Activated CD4-positive, alpha-beta memory T cell treated with anti-CD3 and anti-CD28 coated beads for 36 hours (primary cell): Measurements from ENCODE around the gene RAB40B. TPM values are rescaled to one million over a fixed set of nuclear protein-coding genes. Genes with fewer than 3 reads are reported as not detected.
A peak's percentile ranks its signal among the peaks of the same experiment; 100 is the strongest.

Experiments used
- CTCF ChIA-PET: fragments of 350-600 bp; sonication (Branson Sonifier 250); formaldehyde crosslinking; loops from one replicate; lab custom pipeline; 2021; ENCODE audit warnings: antibody characterized with exemption, inconsistent platforms; lab: Charles Lee
- POLR2A ChIA-PET: fragments of 350-600 bp; sonication (Branson Sonifier 250); formaldehyde crosslinking; loops from one replicate; lab custom pipeline; 2021; ENCODE audit warnings: antibody characterized with exemption; lab: Charles Lee
- DNase-seq: peaks from one replicate; pipeline ENCODE4 v3.0.0-alpha.2; 2020
- H3K27ac Mint-ChIP-seq: one replicate; pipeline ENCODE4 v1.8.0; 2021; ENCODE audit warnings: mixed read lengths
- H3K27me3 Mint-ChIP-seq: one replicate; pipeline ENCODE4 v1.8.0; 2021; ENCODE audit warnings: mixed read lengths
- H3K36me3 Mint-ChIP-seq: one replicate; pipeline ENCODE4 v1.8.0; 2021; ENCODE audit warnings: mixed read lengths
- H3K4me1 Mint-ChIP-seq: one replicate; pipeline ENCODE4 v1.8.0; 2021; ENCODE audit warnings: low read depth, mixed read lengths
- H3K4me3 Mint-ChIP-seq: one replicate; pipeline ENCODE4 v1.8.0; 2021; ENCODE audit warnings: mild to moderate bottlenecking, mixed read lengths
- H3K9me3 Mint-ChIP-seq: one replicate; pipeline ENCODE4 v1.8.0; 2021; ENCODE audit warnings: mixed read lengths
- intact Hi-C: fragments of 100-400 bp; cut with micrococcal nuclease; formaldehyde crosslinking; loops from one replicate; pipeline ENCODE4 v1.15.1; 2023
- total RNA-seq, 2 experiments: library from RNA; stranded (reverse); gene quantifications; one replicate each; pipeline ENCODE4 v1.2.3, GENCODE V29; 2021

The RAB40B gene
- total RNA-seq, 2 experiments from 2014 or later, result 1.4 to 1.9 TPM

DNA sequence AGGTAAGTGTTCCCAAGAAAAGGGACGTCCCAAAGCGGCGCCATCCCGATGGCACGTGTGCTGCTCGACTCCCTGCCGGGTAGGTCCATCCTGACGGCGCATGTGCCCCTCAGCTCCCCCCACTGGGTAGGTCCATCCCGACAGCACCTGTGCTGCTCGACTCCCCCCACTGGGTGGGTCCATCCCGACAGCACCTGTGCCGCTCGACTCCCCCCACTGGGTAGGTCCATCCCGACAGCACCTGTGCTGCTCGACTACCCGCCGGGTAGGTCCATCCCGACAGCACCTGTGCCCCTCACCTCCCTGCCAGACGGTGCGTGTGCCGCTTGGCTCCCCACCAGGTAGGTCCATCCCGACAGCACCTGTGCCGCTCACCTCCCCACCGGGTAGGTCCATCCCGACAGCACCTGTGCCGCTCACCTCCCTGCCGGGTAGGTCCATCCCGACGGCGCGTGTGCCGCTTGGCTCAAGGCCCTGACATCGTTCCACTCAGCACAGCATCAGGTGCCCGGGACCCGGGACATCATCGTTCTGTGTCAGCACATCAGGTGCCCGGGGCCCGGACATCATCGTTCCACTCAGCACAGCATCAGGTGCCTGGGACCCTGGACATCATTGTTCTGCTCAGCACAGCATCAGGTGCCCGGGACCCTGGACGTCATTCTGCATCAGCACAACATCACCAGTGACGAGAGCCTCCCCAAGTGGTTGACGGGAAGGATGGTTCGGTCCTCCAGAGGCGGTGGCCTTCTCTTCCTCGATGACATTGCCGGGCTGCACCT is 31.2 kb upstream of the RAB40B start:
- intact Hi-C loops, result no loop called here
- ChIA-PET CTCF (no interaction called here), POLR2A (interaction anchor here (0.5 to 1.0 kb wide), 2 partner anchors 13 to 393 kb away, joined by 3 read pairs; partner anchors contain the start of gene FN3KRP)
- H3K27me3 Mint-ChIP-seq, result no peaks in the 10 kb centered on the region
- peaks cover 7% of the 10 kb centered on the region for H3K9me3 Mint-ChIP-seq
- no peak overlapping the region for H3K4me3 Mint-ChIP-seq
- peaks cover 27% of the 10 kb centered on the region for H3K36me3 Mint-ChIP-seq
- H3K27ac Mint-ChIP-seq, result no peak overlapping the region
- H3K4me1 Mint-ChIP-seq, result no peaks in the 10 kb centered on the region
- no peak for DNase-seq

DNA sequence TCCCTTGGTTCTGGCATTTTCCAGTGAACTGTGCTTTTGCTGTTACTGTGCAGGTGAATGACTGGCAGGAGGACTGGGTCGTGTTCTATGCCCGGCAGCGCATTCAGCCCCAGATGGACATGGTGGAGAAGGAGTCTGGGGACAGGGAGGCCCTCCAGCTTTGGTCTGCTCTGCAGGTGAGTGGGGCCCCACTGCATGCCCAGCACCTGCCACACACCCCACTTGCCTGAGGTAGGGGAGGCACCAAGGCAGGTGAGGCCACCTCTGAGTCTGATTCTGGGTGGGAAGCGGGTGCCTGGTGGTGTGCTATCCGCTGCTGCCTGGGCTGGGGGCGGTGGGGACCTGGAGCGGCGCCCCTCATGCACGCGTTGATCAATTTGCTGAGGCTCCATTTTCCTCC is 27.9 kb upstream of the RAB40B start:
- Mint-ChIP-seq H3K4me3 (no peak overlapping the region), H3K36me3 (peaks cover 28% of the 10 kb centered on the region), H3K9me3 (no peaks in the 10 kb centered on the region), H3K27me3 (no peaks in the 10 kb centered on the region), H3K27ac (no peak overlapping the region), H3K4me1 (no peaks in the 10 kb centered on the region)
- DNase-seq, result no peak
- intact Hi-C loops, result no loop called here
- ChIA-PET CTCF (no interaction called here), POLR2A (no interaction called here)

DNA sequence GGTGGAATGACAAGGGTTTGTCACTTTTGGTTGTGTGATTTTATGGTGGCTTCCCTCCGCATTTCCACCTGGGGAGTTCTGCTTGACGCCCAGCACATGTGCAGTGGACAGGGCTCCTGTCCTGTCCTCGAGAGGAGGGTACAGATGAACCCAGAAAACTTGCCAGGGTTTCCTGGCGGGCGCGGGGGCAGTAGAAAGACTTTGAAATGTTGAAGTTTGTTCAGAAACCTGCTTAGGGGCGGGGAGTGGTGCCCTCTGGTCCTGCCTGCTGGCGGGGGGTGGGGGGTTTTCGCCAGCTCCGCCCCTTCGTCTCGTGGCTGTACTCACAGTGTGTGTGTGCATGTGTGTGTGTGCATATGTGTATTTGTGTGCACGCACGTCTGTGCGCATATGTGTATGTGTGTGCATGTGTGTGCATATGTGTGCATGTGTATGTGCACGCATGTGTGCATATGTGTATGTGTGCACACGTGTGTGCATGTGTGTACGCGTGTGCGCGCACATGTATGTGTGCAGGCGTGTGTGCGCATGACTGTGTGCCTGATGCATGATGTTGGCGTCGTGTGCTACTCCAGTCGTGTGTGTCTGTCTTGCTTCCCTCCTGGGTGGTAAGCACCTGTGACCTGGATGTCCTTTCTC is 24.8 kb upstream of the RAB40B start:
- Mint-ChIP-seq H3K4me1 (peaks cover 4% of the 10 kb centered on the region), H3K9me3 (no peaks in the 10 kb centered on the region), H3K4me3 (no peak overlapping the region), H3K36me3 (peaks cover 26% of the 10 kb centered on the region), H3K27ac (no peak overlapping the region), H3K27me3 (no peaks in the 10 kb centered on the region)
- ChIA-PET CTCF (no interaction called here), POLR2A (no interaction called here)
- intact Hi-C loops, result no loop called here
- DNase-seq, result no peak

DNA sequence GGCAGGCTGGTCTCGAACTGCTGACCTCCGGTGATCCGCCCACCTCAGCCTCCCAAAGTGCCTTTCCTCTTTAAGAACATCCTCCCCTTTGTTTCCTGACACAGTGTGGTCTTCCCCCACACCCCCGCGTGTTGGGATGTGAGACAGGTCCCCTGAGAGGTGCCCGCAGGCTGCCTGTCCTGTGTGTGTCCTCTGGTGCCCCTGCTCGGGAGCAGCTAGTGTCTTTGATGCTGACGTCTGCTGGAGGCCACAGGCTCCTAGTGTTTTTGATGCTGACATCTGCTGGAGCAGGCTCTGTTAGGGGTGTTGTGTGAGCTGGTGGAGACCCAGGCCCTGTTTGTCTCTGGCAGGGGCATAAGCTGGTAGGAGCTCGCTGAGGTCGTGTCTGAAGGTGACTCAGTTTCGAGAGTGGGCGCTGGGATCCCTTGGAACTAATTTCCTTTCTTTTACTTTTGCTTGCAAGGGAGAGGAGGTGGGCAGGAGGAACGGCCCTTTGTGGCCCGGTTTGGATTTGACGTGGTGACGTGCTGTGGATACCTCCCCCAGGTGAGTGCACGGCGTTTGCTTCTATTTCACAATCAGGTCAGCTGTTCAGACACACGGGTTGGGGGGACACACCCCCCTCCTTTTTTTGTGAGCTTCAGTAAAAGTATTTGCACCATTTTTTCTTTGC is 24.0 kb upstream of the RAB40B start:
- intact Hi-C loops, result no loop called here
- H3K27me3 Mint-ChIP-seq, result no peaks in the 10 kb centered on the region
- no peak overlapping the region for H3K4me3 Mint-ChIP-seq
- H3K4me1 Mint-ChIP-seq, result peaks cover 10% of the 10 kb centered on the region
- H3K27ac Mint-ChIP-seq, result no peak overlapping the region
- ChIA-PET POLR2A (no interaction called here), CTCF (no interaction called here)
- peaks cover 26% of the 10 kb centered on the region for H3K36me3 Mint-ChIP-seq
- no peaks in the 10 kb centered on the region for H3K9me3 Mint-ChIP-seq
- DNase-seq, result no peak

DNA sequence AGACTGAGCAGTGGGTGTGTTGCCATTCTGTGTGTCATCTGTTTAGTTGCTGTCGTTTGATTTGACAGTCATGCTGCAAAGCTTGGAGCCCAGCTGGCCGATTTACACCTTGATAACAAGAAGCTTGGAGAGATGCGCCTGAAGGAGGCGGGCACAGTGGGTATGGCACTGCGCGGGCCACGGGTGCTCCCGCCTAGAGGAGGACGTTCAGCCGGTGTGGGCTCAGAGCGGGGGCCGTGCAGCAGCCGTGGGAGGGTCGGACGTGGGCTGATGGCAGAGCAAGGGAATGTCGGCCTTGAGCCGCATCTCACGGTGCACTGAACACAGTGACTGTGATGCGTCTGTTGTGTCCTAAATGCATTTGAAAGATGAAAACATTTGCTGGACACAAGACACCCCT is 21.7 kb upstream of the RAB40B start:
- DNase-seq, result no peak
- Mint-ChIP-seq H3K9me3 (no peaks in the 10 kb centered on the region), H3K4me3 (no peak overlapping the region), H3K27ac (no peak overlapping the region), H3K36me3 (peaks cover 22% of the 10 kb centered on the region), H3K27me3 (no peaks in the 10 kb centered on the region), H3K4me1 (peaks cover 19% of the 10 kb centered on the region)
- POLR2A ChIA-PET, result no interaction called here
- intact Hi-C loops, result no loop called here
- CTCF ChIA-PET, result no interaction called here

DNA sequence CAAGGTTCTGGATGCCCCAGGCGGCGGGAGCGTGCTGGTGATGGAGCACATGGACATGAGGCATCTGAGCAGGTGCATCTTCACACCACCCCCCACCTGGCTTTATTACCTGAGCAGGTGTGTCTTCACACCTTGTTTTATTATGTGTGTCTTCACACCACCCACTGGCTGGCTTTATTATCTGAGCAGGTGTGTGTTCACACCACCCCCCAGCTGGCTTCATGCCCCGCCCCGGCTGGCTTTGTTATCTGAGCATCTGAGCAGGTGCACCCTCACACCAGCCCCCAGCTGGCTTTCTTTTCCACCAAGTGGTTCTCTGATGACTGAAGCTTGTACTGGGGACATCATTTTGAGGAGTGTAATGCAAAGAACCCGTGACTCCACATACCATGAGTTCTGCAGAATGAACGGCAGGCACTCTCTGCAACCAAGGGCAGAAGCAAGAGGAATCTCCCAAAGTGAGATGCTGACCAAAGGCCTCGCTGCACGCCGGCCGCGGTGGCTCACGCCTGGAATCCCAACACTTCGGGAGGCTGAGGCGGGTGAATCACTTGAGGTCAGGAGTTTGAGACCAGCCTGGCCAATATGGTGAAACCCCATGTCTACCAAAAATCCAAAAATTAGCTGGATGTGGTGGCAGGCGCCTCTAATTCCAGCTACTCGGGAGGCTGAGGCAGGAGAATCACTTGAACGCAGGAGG is 20.6 kb upstream of the RAB40B start:
- peaks cover 19% of the 10 kb centered on the region for H3K4me1 Mint-ChIP-seq
- no peak overlapping the region for H3K27ac Mint-ChIP-seq
- no peak for DNase-seq
- peak overlapping the region; percentile 10 for H3K4me3 Mint-ChIP-seq
- no peaks in the 10 kb centered on the region for H3K9me3 Mint-ChIP-seq
- H3K27me3 Mint-ChIP-seq, result no peaks in the 10 kb centered on the region
- ChIA-PET CTCF (no interaction called here), POLR2A (no interaction called here)
- intact Hi-C loops, result no loop called here
- H3K36me3 Mint-ChIP-seq, result peaks cover 21% of the 10 kb centered on the region

DNA sequence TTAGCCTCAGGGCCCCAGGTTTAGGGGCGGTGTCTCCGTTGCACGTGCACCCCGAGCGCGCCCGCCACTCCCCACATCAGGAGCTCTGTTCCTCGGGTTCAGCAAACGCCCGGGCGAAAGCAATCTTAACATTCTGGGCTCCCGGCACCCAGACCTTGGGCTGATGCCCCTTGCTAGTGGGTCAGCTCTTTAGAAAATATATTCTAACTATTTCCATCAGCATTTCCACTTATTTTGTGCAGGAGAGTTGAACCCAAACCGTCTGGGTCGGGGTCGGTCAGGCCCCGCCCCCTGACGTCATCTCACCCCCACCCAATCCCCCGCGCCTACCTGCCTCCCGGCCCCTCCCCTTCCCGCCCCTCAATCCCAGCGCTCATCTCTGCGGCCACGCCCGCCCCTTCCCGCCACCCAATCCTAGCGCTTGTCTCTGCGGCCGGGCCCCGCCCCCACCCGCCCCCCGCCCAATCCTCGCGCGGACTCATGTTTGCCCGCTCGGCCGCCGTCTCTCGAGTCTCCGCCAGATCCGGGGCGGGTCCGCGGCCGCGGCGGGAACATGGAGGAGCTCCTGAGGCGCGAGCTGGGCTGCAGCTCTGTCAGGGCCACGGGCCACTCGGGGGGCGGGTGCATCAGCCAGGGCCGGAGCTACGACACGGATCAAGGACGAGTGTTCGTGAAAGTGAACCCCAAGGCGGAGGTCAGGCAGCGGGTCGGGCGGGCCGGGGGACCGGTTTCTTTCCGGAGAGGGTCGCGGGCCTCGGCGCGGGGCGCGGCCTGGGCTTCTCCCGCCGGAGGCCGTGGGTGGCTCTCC is 17.9 kb upstream of the RAB40B start, which contains the start of gene FN3KRP:
Gene FN3KRP, plus strand, starts transcription at position 504 of the 808 bp plus-strand sequence. Its CDS starts 50 bp downstream, at position 554.
- CTCF ChIA-PET, result interaction anchor here (1.4 kb wide), 1 partner anchor 48 kb away, joined by 3 read pairs; no protein-coding TSS in a partner anchor
- Mint-ChIP-seq H3K27me3 (no peaks in the 10 kb centered on the region), H3K4me1 (peaks cover 19% of the 10 kb centered on the region), H3K27ac (peak within 1 kb of the TSS; percentile 82), H3K36me3 (peaks cover 8% of the 10 kb centered on the region), H3K9me3 (no peaks in the 10 kb centered on the region), H3K4me3 (peak within 1 kb of the TSS; percentile 90)
- DNase-seq, result peak; percentile 93
- intact Hi-C loops, result loop anchor here (1.0 to 2.0 kb wide), 2 partner anchors 18 to 34 kb away; partner anchors contain the start of gene RAB40B
- POLR2A ChIA-PET, result interaction anchor here (1.1 to 1.4 kb wide), 2 partner anchors 13 to 148 kb away, joined by 3 read pairs; no protein-coding TSS in a partner anchor

DNA sequence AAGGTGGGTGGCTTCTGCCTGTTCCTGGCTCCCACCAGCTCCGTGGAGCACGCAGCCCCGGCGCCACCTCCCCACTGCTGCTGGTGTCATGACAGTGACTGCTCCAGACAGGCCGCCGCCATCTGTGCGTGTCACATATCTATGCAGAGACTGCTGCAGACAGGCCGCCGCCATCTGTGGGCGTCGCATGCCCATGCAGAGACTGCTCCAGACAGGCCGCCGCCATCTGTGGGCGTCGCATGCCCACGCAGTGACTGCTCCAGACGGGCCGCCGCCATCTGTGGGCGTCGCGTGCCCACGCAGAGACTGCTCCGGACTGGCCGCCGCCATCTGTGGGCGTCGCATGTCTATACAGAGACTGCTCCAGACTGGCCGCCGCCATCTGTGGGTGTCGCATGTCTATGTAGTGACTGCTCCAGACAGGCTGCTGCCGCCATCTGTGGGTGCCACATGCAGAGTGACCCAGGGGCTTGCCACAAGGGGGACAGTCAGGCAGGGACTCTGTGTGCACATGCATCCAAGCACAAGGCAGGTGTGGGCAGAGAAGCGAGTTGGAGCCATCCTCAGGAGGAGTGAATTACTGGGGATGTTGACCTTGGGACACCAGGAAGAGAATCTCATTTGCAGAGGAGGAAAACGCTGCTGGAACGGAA is 14.7 kb upstream of the RAB40B start:
- Mint-ChIP-seq H3K27ac (no peak overlapping the region), H3K27me3 (no peaks in the 10 kb centered on the region), H3K9me3 (no peaks in the 10 kb centered on the region), H3K4me3 (no peak overlapping the region), H3K36me3 (peaks cover 4% of the 10 kb centered on the region), H3K4me1 (peaks cover 16% of the 10 kb centered on the region)
- intact Hi-C loops, result no loop called here
- ChIA-PET POLR2A (no interaction called here), CTCF (no interaction called here)
- DNase-seq, result no peak

DNA sequence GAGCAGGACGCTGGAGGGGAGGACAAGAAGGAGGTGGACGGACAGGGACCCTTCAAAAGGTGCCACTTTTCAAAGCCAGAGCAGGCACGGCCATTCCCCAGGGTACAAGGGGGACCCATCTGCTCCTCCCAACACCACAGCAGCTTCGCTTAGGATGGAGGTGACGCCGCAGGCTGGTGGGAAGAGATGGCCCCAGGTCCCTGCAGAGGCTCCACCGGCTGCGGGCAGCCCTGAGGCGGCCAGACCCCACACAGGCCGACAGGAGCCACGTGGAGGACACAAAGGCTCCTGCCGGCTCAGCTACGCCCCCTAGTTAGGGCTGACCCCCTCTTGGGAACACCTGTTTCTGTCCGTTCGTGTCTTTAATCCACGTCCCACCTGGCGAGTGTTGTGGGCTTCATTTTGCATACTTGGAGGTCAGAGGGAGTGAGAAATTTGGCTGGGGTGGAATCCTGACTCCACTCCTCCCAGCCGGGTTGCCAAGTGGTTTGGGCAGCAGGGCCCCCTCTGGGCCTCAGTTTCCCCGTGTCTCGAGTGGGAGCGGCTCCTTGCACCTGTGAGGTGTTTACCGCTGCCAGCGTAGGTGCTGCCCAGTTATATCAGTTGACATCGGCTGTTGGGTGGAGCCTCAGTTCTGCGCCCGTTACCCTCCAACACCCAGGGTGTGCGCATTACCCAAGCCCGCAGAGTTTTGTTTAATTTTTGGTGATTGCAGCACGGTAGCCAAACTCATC is 12.2 kb upstream of the RAB40B start:
- H3K4me3 Mint-ChIP-seq, result no peak overlapping the region
- ChIA-PET CTCF (no interaction called here), POLR2A (no interaction called here)
- H3K27ac Mint-ChIP-seq, result no peak overlapping the region
- no peaks in the 10 kb centered on the region for H3K36me3 Mint-ChIP-seq
- intact Hi-C loops, result no loop called here
- no peak for DNase-seq
- no peaks in the 10 kb centered on the region for H3K27me3 Mint-ChIP-seq
- peaks cover under 1% of the 10 kb centered on the region for H3K4me1 Mint-ChIP-seq
- H3K9me3 Mint-ChIP-seq, result no peaks in the 10 kb centered on the region

DNA sequence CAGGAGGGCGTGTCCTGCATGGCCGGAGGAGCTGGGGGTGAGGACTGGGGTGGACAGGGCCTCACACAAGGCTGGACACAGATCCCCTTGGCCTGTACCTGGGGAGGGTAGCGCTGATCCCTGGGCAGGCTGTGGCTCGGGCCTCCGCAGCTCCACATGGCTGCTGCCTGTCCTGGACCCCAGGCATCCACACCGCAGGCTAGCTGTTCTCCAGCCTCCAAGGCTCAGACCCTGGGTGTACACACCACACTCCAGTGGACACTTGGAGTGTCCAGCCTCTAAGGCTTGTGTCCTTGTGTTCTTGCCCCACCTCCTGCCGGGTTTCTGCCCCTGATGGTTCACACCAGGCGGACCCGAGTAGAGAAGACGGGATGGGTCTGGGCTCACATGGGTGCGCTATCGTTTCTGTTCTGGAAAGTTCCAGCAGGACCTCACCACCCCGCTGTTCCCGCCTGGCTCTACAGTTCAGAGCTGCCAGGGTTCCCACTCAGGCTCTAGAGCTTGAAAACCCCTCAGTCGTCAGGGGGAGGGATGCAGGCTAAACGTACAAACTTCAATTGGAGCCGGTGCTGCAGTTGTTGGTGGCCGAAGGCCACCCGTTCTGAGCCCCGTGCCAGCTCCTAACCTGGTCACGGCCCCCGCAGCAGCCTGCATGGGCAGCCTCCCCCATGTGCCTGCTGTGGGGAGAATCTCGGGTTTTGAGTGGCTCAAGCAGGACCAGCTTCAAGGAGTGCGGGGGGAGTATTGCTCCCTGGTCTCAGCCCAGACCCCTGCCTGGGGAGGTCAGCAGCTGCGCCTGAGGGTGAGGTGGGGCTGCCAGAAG is 11.4 kb upstream of the RAB40B start:
- ChIA-PET POLR2A (no interaction called here), CTCF (no interaction called here)

More for the DNA sequence above, 11.4 kb upstream of the RAB40B start:
- Mint-ChIP-seq H3K27me3 (no peaks in the 10 kb centered on the region), H3K4me1 (no peaks in the 10 kb centered on the region), H3K27ac (no peak overlapping the region), H3K4me3 (no peak overlapping the region), H3K9me3 (no peaks in the 10 kb centered on the region), H3K36me3 (no peaks in the 10 kb centered on the region)
- intact Hi-C loops, result no loop called here
- DNase-seq, result no peak
